ENCODE results near the gene OSBPL3.
A peak's percentile ranks its signal among the peaks of the same experiment; 100 is the strongest.

OSBPL3 gene, protein sequence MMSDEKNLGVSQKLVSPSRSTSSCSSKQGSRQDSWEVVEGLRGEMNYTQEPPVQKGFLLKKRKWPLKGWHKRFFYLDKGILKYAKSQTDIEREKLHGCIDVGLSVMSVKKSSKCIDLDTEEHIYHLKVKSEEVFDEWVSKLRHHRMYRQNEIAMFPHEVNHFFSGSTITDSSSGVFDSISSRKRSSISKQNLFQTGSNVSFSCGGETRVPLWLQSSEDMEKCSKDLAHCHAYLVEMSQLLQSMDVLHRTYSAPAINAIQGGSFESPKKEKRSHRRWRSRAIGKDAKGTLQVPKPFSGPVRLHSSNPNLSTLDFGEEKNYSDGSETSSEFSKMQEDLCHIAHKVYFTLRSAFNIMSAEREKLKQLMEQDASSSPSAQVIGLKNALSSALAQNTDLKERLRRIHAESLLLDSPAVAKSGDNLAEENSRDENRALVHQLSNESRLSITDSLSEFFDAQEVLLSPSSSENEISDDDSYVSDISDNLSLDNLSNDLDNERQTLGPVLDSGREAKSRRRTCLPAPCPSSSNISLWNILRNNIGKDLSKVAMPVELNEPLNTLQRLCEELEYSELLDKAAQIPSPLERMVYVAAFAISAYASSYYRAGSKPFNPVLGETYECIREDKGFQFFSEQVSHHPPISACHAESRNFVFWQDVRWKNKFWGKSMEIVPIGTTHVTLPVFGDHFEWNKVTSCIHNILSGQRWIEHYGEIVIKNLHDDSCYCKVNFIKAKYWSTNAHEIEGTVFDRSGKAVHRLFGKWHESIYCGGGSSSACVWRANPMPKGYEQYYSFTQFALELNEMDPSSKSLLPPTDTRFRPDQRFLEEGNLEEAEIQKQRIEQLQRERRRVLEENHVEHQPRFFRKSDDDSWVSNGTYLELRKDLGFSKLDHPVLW

DNA sequence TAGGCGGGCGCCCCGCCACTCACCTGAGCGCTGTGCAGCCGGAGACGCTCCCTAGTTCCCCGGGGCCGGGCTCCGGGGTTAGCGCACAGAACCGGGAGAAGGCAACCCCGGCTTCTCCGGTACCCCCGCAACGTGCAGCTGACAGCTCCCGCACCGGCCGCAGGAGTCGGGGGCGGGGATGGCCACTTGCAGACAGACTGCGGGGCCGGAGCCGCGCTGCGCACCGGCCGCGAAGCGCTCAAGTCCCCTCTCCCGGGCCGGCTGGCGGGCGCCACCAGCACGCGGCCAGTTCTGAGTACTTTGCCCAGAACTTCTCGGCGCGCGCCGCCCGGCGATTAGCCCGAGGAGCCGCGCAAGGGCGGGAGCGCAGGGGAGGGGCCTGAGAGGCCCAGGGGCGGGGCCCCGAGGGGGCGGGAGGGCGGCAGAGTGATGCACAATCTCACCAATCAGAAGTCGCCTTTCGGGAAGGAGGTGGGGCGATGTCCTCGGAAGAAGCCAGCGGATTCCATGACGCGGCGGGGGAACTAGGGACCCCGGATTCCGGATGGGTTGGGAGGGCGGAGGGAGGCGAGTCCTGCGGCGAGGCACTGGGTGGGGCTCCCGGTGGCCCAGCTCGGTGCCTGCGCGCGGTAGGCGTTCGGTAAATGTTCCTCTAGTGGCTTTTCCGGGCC, at the start of gene OSBPL3:
Gene OSBPL3, minus strand, starts transcription at position 316 of the 671 bp plus-strand sequence. CDS start 87,706 bp downstream, outside the sequence.
- H4K20me1 ChIP-seq (ENCODE audit: insufficient read depth, low read length): 0 out of 2 replicates have a peak, but pooled peaks cover 5% of the 10 kb centered on the region
- peak within 1 kb of the TSS; percentile 91 for H3K4me2 ChIP-seq (ENCODE audit: low read depth, low read length)
- peak within 1 kb of the TSS; percentile 98 for H3K9ac ChIP-seq (ENCODE audit: low read length)
- TF ChIP-seq, protein P1, sequence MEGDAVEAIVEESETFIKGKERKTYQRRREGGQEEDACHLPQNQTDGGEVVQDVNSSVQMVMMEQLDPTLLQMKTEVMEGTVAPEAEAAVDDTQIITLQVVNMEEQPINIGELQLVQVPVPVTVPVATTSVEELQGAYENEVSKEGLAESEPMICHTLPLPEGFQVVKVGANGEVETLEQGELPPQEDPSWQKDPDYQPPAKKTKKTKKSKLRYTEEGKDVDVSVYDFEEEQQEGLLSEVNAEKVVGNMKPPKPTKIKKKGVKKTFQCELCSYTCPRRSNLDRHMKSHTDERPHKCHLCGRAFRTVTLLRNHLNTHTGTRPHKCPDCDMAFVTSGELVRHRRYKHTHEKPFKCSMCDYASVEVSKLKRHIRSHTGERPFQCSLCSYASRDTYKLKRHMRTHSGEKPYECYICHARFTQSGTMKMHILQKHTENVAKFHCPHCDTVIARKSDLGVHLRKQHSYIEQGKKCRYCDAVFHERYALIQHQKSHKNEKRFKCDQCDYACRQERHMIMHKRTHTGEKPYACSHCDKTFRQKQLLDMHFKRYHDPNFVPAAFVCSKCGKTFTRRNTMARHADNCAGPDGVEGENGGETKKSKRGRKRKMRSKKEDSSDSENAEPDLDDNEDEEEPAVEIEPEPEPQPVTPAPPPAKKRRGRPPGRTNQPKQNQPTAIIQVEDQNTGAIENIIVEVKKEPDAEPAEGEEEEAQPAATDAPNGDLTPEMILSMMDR (IDR thresholded peaks at IDR 0.05; ENCODE audit: low read length): no peak
- TF ChIP-seq EZH2phosphoT487 (IDR thresholded peaks at IDR 0.05; ENCODE audit: low read length) (no peak), EZH2 (optimal IDR thresholded peaks at IDR 0.05; ENCODE audit: low read depth, low read length) (no peak)
- peak within 1 kb of the TSS; percentile 92 for H3K4me3 ChIP-seq (ENCODE audit: low read length)
- no peaks in the 10 kb centered on the region for H3K27me3 ChIP-seq (replicated peaks; ENCODE audit: insufficient read depth, low read length)
- peak; percentile 90 for DNase-seq
- peak within 1 kb of the TSS; percentile 92 for H3K27ac ChIP-seq (ENCODE audit: low read length)
- H3F3A ChIP-seq (ENCODE audit: insufficient read depth, low read length): peaks cover 18% of the 10 kb centered on the region
- no peaks in the 10 kb centered on the region for H3K9me3 ChIP-seq (replicated peaks; ENCODE audit: insufficient read depth, low read length)
- peaks cover 42% of the 10 kb centered on the region for H3K79me2 ChIP-seq (ENCODE audit: low read length)
- H3K4me1 ChIP-seq (ENCODE audit: low read length): peaks cover 23% of the 10 kb centered on the region
- H2AFZ ChIP-seq (ENCODE audit: low read length): peak within 1 kb of the TSS; percentile 79
- no peaks in the 10 kb centered on the region for H3K36me3 ChIP-seq (replicated peaks; ENCODE audit: insufficient read depth, low read length)
- no peaks in the 10 kb centered on the region for H3K9me2 ChIP-seq (replicated peaks; ENCODE audit: insufficient read depth, low read length)

DNA sequence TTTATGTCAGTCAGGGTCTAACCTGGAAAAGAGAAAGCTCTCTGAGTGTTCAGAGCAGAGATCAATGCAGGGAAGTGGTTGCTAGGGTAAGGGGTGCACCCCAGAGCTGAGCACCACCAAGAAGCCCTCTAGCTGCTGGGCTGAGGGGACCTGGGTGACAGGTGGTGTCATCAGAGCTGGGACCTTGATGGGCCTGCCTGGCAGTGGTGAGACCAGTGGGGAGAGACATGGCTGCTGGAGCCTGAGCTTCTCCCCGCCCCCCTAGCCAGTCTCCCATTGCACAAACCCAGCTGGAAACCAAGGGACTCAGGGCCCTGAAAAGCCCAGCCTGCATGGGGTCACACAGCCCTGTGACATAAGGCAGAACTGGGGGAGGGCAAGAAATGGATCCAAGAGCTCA, 49.1 kb upstream of the OSBPL3 start:
- no peak overlapping the region for H3K4me2 ChIP-seq (ENCODE audit: low read depth, low read length)
- H3K9me3 ChIP-seq (replicated peaks; ENCODE audit: insufficient read depth, low read length): no peaks in the 10 kb centered on the region
- no peak overlapping the region for H3K4me3 ChIP-seq (ENCODE audit: low read length)
- no peak for DNase-seq
- H3F3A ChIP-seq (ENCODE audit: insufficient read depth, low read length): peaks cover 19% of the 10 kb centered on the region
- TF ChIP-seq, protein P1 (IDR thresholded peaks at IDR 0.05; ENCODE audit: low read length): no peak
- TF ChIP-seq EZH2phosphoT487 (IDR thresholded peaks at IDR 0.05; ENCODE audit: low read length) (no peak), EZH2 (optimal IDR thresholded peaks at IDR 0.05; ENCODE audit: low read depth, low read length) (no peak)
- no peak overlapping the region for H3K9ac ChIP-seq (ENCODE audit: low read length)
- no peaks in the 10 kb centered on the region for H3K36me3 ChIP-seq (replicated peaks; ENCODE audit: insufficient read depth, low read length)
- H2AFZ ChIP-seq (ENCODE audit: low read length): no peak overlapping the region
- no peaks in the 10 kb centered on the region for H3K79me2 ChIP-seq (ENCODE audit: low read length)
- no peaks in the 10 kb centered on the region for H3K27me3 ChIP-seq (replicated peaks; ENCODE audit: insufficient read depth, low read length)
- H3K4me1 ChIP-seq (ENCODE audit: low read length): peaks cover 28% of the 10 kb centered on the region
- H4K20me1 ChIP-seq (ENCODE audit: insufficient read depth, low read length): no peaks in the 10 kb centered on the region
- H3K9me2 ChIP-seq (replicated peaks; ENCODE audit: insufficient read depth, low read length): no peaks in the 10 kb centered on the region
- H3K27ac ChIP-seq (ENCODE audit: low read length): no peak overlapping the region

DNA sequence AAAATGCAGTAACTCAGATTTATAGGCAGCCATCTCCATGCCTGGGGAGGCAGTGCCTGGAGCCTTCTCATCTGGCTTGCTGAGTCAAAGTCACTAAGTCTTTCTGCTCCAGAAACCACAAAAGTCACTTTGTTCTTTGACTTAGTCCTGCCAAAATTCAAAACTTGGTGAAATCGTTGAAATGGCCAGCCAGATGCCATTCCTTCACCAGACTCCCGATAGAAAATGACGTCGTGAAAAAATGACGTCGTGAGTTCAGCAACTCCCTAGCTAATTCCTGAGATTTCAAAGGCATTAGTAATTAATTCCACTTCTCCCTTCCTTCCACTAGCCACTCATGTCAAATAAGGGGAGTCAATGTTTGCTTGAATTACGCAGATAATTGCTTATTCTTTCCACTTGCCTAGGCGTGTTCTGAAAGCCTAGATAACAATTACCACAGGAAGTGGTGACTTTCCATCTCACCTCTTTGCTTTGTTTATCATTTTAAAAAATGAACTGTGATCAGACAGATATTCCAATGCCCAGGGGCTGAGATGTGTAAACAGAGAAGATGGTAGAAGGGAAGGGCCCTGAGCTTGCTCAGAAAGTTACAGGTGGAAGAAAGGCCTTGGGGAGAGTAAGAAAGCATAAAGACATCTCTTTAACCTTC, 48.5 kb upstream of the OSBPL3 start:
- Histone ChIP-seq H3K27me3 (replicated peaks; ENCODE audit: insufficient read depth, low read length) (no peaks in the 10 kb centered on the region), H3K9ac (ENCODE audit: low read length) (no peak overlapping the region), H3K36me3 (replicated peaks; ENCODE audit: insufficient read depth, low read length) (no peaks in the 10 kb centered on the region), H2AFZ (ENCODE audit: low read length) (no peak overlapping the region), H3K9me3 (replicated peaks; ENCODE audit: insufficient read depth, low read length) (no peaks in the 10 kb centered on the region), H3K9me2 (replicated peaks; ENCODE audit: insufficient read depth, low read length) (no peaks in the 10 kb centered on the region), H3K79me2 (ENCODE audit: low read length) (no peaks in the 10 kb centered on the region), H3F3A (ENCODE audit: insufficient read depth, low read length) (peaks cover 19% of the 10 kb centered on the region), H4K20me1 (ENCODE audit: insufficient read depth, low read length) (no peaks in the 10 kb centered on the region), H3K4me1 (ENCODE audit: low read length) (peaks cover 28% of the 10 kb centered on the region), H3K4me2 (ENCODE audit: low read depth, low read length) (no peak overlapping the region), H3K27ac (ENCODE audit: low read length) (no peak overlapping the region), H3K4me3 (ENCODE audit: low read length) (no peak overlapping the region)
- no peak for DNase-seq
- TF ChIP-seq EZH2phosphoT487 (IDR thresholded peaks at IDR 0.05; ENCODE audit: low read length) (no peak), EZH2 (optimal IDR thresholded peaks at IDR 0.05; ENCODE audit: low read depth, low read length) (no peak)
- TF ChIP-seq, protein P1 (IDR thresholded peaks at IDR 0.05; ENCODE audit: low read length): no peak

All from MM.1S (cell line).